Ishikawa (cell line): ENCODE results near the gene GLE1.

ENCODE experiments used
- CEBPB ChIP-seq: IDR thresholded peaks from 2 replicates; pipeline ENCODE4 v1.6.1; 2012
- CREB1 ChIP-seq: IDR thresholded peaks from 2 replicates; pipeline ENCODE4 v1.6.1; 2012; ENCODE audit warnings: low read depth
- EGR1 ChIP-seq: IDR thresholded peaks from 2 replicates; pipeline ENCODE4 v1.6.1; 2012
- EP300 ChIP-seq: IDR thresholded peaks from 2 replicates; pipeline ENCODE4 v1.6.1; 2012; ENCODE audit warnings: borderline replicate concordance
- FOXM1 ChIP-seq: IDR thresholded peaks from 2 replicates; pipeline ENCODE4 v1.6.1; 2012; ENCODE audit warnings: low read depth, borderline replicate concordance
- MAX ChIP-seq: IDR thresholded peaks from 2 replicates; pipeline ENCODE4 v1.6.1; 2012
- NFIC ChIP-seq: IDR thresholded peaks from 2 replicates; pipeline ENCODE4 v1.6.1; 2012
- RAD21 ChIP-seq: IDR thresholded peaks from 2 replicates; pipeline ENCODE4 v1.6.1; 2012; ENCODE audit warnings: low read depth
- REST ChIP-seq: IDR thresholded peaks from 2 replicates; pipeline ENCODE4 v1.6.1; 2012; ENCODE audit warnings: low read depth, mild to moderate bottlenecking
- TAF1 ChIP-seq: IDR thresholded peaks from 2 replicates; pipeline ENCODE4 v1.6.1; 2012; ENCODE audit warnings: low read depth, mild to moderate bottlenecking
- TCF12 ChIP-seq: IDR thresholded peaks from 2 replicates; pipeline ENCODE4 v1.6.1; 2012; ENCODE audit warnings: low read depth
- TEAD4 ChIP-seq: IDR thresholded peaks from 2 replicates; pipeline ENCODE4 v1.6.1; 2012
- USF1 ChIP-seq: IDR thresholded peaks from 2 replicates; pipeline ENCODE4 v1.6.1; 2012
- YY1 ChIP-seq: IDR thresholded peaks from 2 replicates; pipeline ENCODE4 v1.6.1; 2012; ENCODE audit warnings: low read depth
- ZBTB7A ChIP-seq: IDR thresholded peaks from 2 replicates; pipeline ENCODE4 v1.6.1; 2012; ENCODE audit warnings: low read depth

GLE1 gene

GRCh38 chr9:128565578-128565977 lies 61.1 kb downstream of the GLE1 start:
- no peak for TF ChIP-seq TCF12
- no peak for TF ChIP-seq NFIC
- no peak for TF ChIP-seq TEAD4
- TF ChIP-seq FOXM1 = no peak
- no peak for TF ChIP-seq REST
- TF ChIP-seq ZBTB7A = no peak
- no peak for TF ChIP-seq CREB1
- TF ChIP-seq TAF1 = no peak
- TF ChIP-seq EP300 = no peak

- peak; percentile 72 for TF ChIP-seq NFIC
- no peak for TF ChIP-seq MAX
- TF ChIP-seq RAD21 = no peak
- no peak for TF ChIP-seq CEBPB
- TF ChIP-seq FOXM1 = no peak
These were observed 64.1 kb downstream of the GLE1 start for GRCh38 chr9:128568470-128569078.

GRCh38 chr9:128575469-128575868 lies 71.0 kb downstream of the GLE1 start:
- TF ChIP-seq TEAD4 (no peak), CEBPB (no peak), EP300 (no peak), EGR1 (no peak), TCF12 (no peak), NFIC (no peak), CREB1 (no peak), MAX (no peak), RAD21 (no peak), REST (no peak), YY1 (no peak)

GRCh38 chr9:128575916-128576315 lies 71.4 kb downstream of the GLE1 start:
- TF ChIP-seq TEAD4 = no peak
- TF ChIP-seq NFIC = no peak
- TF ChIP-seq TCF12 = no peak
- no peak for TF ChIP-seq EP300
- no peak for TF ChIP-seq USF1
- no peak for TF ChIP-seq EGR1
- TF ChIP-seq CEBPB = no peak
- TF ChIP-seq MAX = no peak
- TF ChIP-seq TAF1 = no peak
- no peak for TF ChIP-seq YY1
- no peak for TF ChIP-seq FOXM1
- TF ChIP-seq CREB1 = no peak
- no peak for TF ChIP-seq RAD21
- no peak for TF ChIP-seq REST
- TF ChIP-seq ZBTB7A = no peak

GRCh38 chr9:128577206-128577605 lies 72.7 kb downstream of the GLE1 start:
- TF ChIP-seq USF1 (no peak), CREB1 (no peak), TEAD4 (no peak), FOXM1 (no peak), REST (no peak), TAF1 (no peak), EGR1 (no peak), CEBPB (no peak), ZBTB7A (no peak), MAX (no peak), YY1 (no peak), NFIC (no peak), EP300 (no peak), TCF12 (no peak), RAD21 (no peak)
